HG03457 (cell line): Measurements from ENCODE around the gene PBX2.

Source experiments
- ATAC-seq: cut with Tn5 transposase; IDR thresholded peaks from one replicate; pipeline ENCODE4 v1.9.1; 2021; ENCODE audit warnings: moderate number of reproducible peaks; ENCODE audit not compliant: unreplicated experiment

The PBX2 gene

DNA sequence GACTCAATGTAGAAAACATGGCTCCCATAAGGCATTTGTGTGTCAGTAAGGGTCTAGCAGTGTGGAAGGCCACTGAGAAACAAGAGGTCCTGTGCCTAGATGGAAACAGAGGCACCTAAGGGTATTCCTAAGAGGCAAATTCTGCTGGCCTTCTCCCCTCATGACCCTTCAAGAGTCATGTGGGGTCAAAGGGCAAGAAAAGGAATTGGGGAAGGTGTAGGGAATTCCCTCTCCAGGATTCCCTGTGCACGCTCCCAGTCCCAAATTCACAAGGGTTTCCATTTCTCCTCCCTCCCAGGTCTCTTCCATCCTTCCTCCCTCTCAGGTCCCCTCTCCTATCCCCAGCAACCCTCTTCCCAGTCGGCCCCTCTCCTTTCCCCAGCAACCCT, 14.7 kb downstream of the PBX2 start:
- ATAC-seq: no peak

DNA sequence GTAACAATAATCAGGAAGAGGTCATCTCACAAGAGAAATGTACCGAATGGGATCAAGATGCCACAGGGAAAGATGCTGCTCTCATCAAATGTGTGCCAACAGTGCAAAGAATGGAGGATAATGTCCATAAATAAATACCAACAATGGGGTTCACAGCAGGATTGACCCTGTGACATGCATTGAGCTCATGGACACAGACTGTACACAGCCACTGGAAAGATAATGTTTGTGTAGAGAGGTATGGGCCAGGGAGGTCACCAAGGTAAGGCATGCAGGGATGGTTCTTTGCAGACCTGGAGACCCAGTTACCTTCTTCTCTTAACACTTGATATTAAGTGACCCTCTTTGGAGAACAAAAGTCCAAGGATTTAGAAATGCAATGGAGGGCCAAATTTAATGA, 15.6 kb downstream of the PBX2 start:
- ATAC-seq: no peak

DNA sequence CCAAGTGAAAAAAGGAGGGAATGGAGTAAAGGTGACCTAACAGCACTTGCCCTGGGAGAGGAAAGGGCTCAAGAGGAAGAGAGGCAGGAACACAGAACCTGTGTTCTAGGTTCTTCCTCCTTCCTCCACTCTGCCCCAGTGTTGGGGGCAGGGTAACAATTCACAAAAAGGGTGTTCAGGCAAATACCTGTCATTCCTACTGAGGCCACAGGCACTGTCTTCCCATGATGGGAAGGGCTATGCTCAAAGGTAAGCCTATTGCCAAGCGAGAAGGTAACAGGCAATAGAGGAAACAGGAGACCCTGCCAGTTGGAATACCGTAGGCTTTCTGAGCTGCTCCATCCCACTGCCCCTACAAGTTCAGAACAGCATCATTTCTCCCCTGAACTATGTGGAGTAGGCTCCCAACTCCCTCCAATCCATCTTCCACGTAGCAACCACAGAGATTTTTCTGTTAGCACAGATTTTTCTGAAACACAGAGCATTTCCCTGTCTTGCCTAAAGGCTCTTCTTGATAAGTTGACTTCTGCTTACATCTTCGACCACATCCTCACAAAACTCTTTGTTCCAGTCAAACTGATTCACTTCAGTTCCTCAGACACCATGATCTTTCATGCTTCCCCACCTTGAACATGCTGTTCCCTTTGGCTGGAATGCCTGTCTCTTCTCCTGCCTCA, 16.8 kb downstream of the PBX2 start:
- no peak for ATAC-seq

GRCh38 chr6:32171234-32171633, 18.8 kb downstream of the PBX2 start:
- ATAC-seq: no peak

GRCh38 chr6:32170294-32170693, 19.7 kb downstream of the PBX2 start:
- no peak for ATAC-seq

DNA sequence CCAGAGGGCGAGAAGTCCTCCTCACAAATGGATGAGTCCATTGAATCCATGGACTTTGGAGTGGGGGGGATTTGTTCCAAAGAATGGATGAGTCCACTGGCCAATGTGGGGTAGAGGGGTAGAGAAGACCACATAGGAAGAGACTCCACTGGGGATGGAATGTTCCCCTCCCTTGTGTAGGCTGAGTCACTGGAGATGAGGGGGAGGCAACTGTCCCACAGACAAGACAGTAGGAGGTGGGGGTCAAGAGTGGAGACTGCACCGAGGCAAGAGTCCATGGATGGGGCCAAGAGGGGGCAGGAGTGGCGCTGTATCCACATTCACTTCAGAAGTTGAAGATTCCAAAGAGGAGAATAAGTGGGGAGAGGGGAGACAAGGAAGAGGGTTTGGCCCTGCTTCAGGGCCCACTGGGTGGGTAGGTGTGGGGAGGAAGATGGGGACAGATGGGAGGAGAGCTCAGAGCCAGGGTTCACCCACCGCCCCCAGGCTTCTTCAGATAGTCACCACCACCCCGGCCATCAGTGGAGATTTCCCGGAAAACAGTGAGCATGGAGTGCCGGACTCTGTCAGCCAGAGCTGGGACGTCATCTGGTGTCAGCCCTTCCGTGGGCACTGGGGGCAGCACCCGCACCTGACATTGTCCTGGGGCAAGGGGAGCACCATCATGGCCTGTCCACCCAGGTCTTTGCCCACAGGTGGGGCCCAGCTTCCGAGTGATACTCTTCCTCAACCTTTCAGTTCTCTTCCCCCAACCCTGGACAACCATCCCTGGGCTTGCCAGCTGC, 21.0 kb downstream of the PBX2 start:
- ATAC-seq: no peak

DNA sequence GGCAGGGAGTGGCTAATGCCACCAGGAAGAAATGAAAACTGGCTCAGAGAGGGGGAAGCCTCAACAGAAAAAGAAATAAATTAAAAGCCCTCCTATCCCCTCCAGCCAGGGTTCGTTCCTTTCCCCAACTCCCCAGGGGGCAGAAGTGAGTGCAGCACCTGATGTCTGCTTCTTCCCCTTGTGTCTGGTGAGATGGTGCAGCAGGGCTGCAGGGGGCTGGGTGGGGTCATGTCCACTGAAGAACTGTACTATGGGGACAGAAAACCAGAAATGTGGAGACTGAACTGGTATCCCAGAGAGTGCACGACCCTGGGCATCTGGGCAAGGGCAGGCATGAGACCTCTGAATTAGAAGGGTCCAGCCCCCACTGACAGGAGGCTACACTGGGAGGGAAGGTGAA, 21.7 kb downstream of the PBX2 start:
- ATAC-seq: no peak

- no peak for ATAC-seq
Observed at GRCh38 chr6:32167761-32168262, 22.2 kb downstream of the PBX2 start.

DNA sequence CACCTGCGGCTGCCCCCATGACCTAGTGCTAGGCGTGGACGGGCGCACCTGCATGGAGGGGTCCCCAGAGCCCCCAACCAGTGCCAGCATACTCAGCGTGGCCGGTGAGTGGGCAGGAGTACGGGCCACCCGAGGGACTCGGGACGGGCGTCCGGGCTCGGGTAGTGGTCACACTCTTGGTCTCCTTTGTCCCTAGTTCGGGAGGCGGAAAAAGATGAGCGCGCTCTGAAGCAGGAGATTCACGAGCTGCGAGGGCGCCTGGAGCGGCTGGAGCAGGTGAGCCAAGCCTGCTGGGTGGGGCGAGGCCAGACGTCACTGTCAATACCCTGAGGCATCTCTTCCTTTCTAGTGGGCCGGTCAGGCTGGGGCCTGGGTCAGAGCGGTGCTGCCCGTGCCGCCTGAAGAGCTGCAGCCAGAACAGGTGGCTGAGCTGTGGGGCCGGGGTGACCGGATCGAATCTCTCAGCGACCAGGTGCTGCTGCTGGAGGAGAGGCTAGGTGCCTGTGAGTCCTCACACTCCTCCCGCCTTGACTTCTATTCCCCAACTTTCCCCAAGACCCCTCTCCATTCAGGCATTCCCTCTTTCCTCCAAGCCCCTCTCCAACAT, 22.7 kb downstream of the PBX2 start:
- no peak for ATAC-seq

DNA sequence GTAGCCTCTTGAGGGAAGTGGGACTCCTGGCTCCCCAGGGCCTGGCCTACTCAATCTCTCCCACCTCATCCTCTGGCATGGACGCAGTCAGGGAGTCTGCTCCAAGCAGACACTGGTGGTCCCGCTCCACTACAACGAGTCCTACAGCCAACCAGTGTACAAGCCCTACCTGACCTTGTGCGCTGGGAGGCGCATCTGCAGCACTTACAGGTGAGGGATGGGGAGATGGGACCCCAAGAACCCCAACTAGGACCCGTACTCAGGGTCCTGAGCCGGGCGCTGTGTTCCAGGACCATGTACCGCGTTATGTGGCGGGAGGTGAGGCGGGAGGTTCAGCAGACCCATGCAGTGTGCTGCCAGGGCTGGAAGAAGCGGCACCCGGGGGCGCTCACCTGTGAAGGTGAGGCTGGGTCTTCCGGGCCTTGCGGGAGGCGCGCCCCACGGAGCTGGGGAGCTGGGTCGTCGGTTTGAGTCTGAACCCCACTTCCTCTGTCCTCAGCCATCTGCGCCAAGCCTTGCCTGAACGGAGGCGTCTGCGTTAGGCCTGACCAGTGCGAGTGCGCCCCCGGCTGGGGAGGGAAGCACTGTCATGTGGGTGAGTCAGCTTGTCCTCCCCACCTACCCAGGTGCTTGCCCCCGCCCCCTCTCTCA, 23.5 kb downstream of the PBX2 start:
- ATAC-seq: no peak

GRCh38 chr6:32164295-32164694, 25.7 kb downstream of the PBX2 start, which contains the start of gene EGFL8:
Gene EGFL8, plus strand, starts transcription at chr6:32164595. Its CDS starts 1,571 bp downstream, at chr6:32166166.
- ATAC-seq: no peak

DNA sequence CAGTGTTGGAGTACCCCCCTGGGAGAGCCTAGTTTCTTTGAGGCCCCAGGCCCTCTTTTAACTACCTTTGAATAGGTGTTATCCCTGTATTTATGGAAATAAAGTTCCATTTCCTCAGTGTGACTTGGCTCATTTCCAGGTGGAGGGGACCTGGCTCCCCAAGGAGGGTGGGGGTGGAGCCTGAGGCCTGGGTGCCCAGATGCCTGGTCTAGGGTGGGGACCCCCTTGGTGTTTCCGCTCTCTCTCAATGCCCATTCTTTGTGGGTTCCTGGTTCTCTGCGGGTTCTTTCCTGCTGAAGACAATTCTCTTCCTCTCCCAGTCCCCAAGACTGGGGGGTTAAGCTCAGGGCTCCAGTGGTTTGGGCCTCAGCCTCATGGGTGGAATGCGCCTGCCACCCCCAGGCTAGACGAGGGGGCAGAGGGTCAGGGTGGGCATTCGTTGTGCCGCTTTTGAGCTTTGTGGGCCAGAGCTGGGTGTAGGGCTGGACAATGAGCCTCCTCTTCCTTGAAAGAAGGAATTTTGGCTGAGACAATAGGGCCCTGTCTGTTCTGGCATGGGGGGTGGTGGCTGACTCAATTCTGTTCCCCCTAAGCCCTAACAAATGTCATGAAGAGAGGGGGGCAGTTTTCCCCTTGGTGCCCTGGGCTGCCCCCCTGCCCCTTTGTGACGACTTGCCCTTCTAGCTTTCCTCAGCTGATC, 26.3 kb downstream of the PBX2 start:
- ATAC-seq: no peak

DNA sequence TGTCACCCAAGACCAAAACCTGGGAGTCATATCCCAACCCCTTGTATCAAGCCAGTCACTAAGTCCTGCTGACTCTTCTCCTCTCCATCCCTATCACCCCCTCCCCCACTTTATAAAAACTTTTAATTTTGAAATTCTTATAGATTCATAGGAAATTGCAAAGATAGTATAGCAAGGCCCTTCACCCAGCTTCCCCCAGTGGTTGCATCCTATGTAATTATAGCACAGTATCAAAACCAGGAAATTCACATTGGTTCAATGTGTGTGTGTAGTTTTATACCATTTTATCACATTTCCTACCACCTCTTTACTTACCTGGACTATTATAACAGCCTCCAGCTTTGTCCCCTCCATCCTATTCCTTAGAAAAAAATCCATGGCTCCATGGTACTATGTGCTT, 31.9 kb downstream of the PBX2 start:
- ATAC-seq: no peak

GRCh38 chr6:32156891-32157290, 33.1 kb downstream of the PBX2 start:
- ATAC-seq: no peak

DNA sequence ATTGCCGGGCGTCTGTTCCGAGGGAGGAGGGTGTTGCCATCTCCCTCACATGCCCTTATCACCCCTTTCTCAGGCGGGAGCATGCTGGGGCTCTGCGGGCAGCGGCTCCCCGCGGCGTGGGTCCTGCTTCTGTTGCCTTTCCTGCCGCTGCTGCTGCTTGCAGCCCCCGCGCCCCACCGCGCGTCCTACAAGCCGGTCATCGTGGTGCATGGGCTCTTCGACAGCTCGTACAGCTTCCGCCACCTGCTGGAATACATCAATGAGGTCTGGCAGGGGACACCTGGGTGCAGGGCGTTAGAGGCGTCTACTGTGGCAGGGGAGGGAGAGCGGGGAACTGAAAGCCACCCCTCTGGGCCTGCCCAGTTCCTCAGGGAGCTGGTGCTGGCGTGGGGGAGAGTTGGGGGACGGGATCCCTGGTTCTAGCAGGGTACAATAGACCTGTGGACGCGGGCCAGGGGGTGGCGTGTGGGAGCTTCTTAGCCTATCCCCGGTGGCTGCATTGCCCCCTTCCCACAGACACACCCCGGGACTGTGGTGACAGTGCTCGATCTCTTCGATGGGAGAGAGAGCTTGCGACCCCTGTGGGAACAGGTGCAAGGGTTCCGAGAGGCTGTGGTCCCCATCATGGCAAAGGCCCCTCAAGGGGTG, 35.4 kb downstream of the PBX2 start:
- ATAC-seq: no peak

DNA sequence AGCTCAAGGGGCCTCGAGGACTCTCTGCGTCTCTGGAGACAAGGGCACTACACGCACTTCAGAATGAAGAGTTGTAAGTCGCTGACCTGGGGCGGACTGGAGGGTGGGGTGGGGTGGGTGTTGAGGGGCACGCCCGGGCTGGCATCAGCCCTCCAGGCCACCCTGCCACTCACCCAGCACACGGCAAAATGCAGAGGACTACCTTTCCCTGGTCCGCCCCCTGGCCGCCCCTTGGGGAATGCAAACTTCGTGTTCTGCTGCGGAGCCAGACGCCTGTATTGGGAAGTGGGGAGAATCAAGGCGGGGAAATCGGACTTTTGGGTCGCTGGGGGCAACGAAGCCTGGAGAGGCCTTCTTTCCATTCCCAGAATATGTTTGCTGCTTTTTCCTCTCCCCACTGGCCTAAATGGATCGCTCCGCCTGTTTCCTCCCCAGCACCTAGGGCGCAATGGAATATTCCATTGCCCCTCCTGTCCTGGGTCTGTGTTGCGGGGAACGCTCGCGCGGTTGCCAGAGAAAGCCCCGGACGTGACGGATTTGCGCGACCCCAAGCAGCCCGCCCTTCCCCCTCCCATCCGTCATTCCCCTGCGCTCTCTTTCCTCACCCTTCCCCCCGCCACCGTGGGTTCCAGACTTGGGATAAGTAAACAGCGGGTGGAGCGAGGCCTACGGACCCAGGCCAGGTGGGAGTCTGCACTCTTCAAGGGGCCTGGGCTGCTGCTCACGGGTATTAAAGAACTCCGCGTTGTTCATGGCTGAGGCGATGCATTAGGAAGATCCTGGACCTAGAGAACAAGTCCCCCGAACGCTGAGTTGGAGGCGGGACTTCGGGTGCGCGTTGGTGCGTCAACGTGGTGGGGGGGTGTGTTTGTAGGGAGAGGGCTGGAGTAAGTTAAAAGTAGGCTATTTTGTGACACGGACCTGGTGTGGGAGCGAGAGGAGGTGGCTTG, 36.2 kb downstream of the PBX2 start, which contains the start of gene PPT2:
Gene PPT2, plus strand, starts transcription at position 578 of the 950 bp plus-strand sequence. CDS start 454 bp downstream, outside the sequence.
- no peak for ATAC-seq

DNA sequence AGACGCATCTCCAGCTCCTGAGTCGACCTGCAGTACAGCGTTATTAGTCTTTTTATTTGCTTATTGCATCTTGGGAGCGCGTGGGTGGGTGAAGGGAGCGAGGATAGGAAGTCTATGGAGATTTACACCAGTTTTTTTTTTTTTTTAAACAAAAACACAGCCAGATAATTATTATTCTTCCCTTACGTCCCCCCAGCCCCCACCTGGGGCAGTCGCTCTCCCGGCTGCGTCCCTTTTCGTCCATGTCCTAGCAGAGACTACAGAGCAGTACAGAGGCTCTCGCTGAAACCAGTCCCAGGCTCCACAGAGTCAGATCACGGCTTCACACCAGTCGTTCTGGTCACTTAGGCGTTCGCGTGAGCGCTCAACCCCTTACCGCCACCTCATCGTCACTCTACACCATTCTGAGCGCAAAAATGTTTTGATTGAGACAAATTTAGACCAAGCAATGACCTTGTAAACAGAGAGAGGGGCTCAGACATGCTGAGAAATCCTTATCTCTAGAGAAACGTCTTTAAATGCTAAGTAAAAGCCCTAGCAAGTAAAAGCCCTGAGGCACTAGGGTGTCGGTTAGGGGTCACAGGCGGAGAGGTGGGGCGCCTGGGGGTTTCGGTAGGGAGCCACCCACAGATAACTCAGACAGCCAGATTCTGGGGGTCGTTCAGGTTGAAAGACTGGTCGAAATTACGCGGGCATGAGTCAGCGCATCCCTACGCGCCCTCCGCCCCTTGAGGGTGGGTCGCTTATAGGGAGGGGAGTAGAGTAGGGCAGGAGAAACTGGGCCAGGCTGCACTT, 37.0 kb downstream of the PBX2 start:
- no peak for ATAC-seq
